ENCODE data around the gene MTHFR. TPM values are rescaled to one million over a fixed set of nuclear protein-coding genes. Genes with fewer than 3 reads are reported as not detected.

The MTHFR gene
- polyA plus RNA-seq, 1 of the 3 experiments (the other 2 are of a cell fraction) = 5.3 TPM

GRCh38 chr1:11746795-11747487 lies 58.8 kb downstream of the MTHFR start:
- no peaks in the 10 kb centered on the region for H3K9me2 ChIP-seq
- CTCF ChIA-PET = no interaction called here
- no peak overlapping the region for H3K4me3 ChIP-seq (ENCODE audit: low read depth in 2 of 2, low read length in 1 of 2)
- no peak for DNase-seq
- no peak overlapping the region for H2AFZ ChIP-seq (ENCODE audit: low read depth)
- H3K9ac ChIP-seq = no peak overlapping the region
- H3K27me3 ChIP-seq (ENCODE audit: insufficient read depth) = no peaks in the 10 kb centered on the region
- H3F3A ChIP-seq (replicated peaks; ENCODE audit: insufficient read depth) = no peaks in the 10 kb centered on the region
- H3K27ac ChIP-seq (ENCODE audit: low read depth in 2 of 2, low read length in 1 of 2) = no peak overlapping the region
- no peak overlapping the region for H3K4me2 ChIP-seq
- TF ChIP-seq FOSL2 (IDR thresholded peaks at IDR 0.05; ENCODE audit: borderline replicate concordance, low read depth) (no peak), EP300 (IDR thresholded peaks at IDR 0.05; ENCODE audit: borderline replicate concordance in 1 of 2, low read depth in 1 of 2, low read length in 1 of 2) (no peak)
- no peaks in the 10 kb centered on the region for H4K20me1 ChIP-seq (ENCODE audit: insufficient read depth)
- H3K36me3 ChIP-seq (replicated peaks in 1 of 2; ENCODE audit: control insufficient read depth in 1 of 2, insufficient read depth in 2 of 2, low read length in 1 of 2) = peaks cover 4 to 10% of the 10 kb centered on the region in 2 experiments
- H3K9me3 ChIP-seq = no peaks in the 10 kb centered on the region
- H3K79me2 ChIP-seq (ENCODE audit: insufficient read depth) = peaks cover 4% of the 10 kb centered on the region; the same call in 1 of the 2 replicates
- 90% methylated on average over 18 of the region's 20 CpGs for WGBS (ENCODE audit: low lambda C conversion rate)
- no peaks in the 10 kb centered on the region for H3K4me1 ChIP-seq (ENCODE audit: control insufficient read depth in 1 of 2, insufficient read depth in 2 of 2, low read depth in 1 of 2, low read length in 1 of 2)
- POLR2A ChIA-PET = no interaction called here

- ChIA-PET CTCF (no interaction called here), POLR2A (no interaction called here)
- WGBS (ENCODE audit: low lambda C conversion rate) = 81% methylated on average over 6 of the region's 6 CpGs
- no peak overlapping the region for H3K4me3 ChIP-seq (ENCODE audit: low read depth in 2 of 2, low read length in 1 of 2)
- H3K9me2 ChIP-seq = no peaks in the 10 kb centered on the region
- no peak overlapping the region for H2AFZ ChIP-seq (ENCODE audit: low read depth)
- H4K20me1 ChIP-seq (ENCODE audit: insufficient read depth) = no peaks in the 10 kb centered on the region
- H3K36me3 ChIP-seq (replicated peaks in 1 of 2; ENCODE audit: control insufficient read depth in 1 of 2, insufficient read depth in 2 of 2, low read length in 1 of 2) = peaks cover 4 to 10% of the 10 kb centered on the region in 2 experiments
- H3F3A ChIP-seq (replicated peaks; ENCODE audit: insufficient read depth) = no peaks in the 10 kb centered on the region
- no peak overlapping the region for H3K4me2 ChIP-seq
- H3K9me3 ChIP-seq = no peaks in the 10 kb centered on the region
- TF ChIP-seq RAD21 (IDR thresholded peaks at IDR 0.05; ENCODE audit: low read length) (no peak), MXI1 (IDR thresholded peaks at IDR 0.05; ENCODE audit: low read depth, low read length) (no peak), ELF1 (IDR thresholded peaks at IDR 0.05) (no peak), SIN3A (IDR thresholded peaks at IDR 0.05; ENCODE audit: borderline replicate concordance, low read depth, low read length) (no peak), FOSL2 (IDR thresholded peaks at IDR 0.05; ENCODE audit: borderline replicate concordance, low read depth) (peak; percentile 21; the same call in 1 of the 2 replicates)
- no peak for DNase-seq
- H3K4me1 ChIP-seq (ENCODE audit: control insufficient read depth in 1 of 2, insufficient read depth in 2 of 2, low read depth in 1 of 2, low read length in 1 of 2) = peaks cover 0 to 2% of the 10 kb centered on the region in 2 experiments; a peak in 1 of 4 replicates
- H3K27me3 ChIP-seq (ENCODE audit: insufficient read depth) = no peaks in the 10 kb centered on the region
- H3K79me2 ChIP-seq (ENCODE audit: insufficient read depth) = peaks cover 4% of the 10 kb centered on the region; the same call in 1 of the 2 replicates
- H3K9ac ChIP-seq = no peak overlapping the region
- no peak overlapping the region for H3K27ac ChIP-seq (ENCODE audit: low read depth in 2 of 2, low read length in 1 of 2)
Observed at GRCh38 chr1:11746092-11746491, 59.7 kb downstream of the MTHFR start.

- Histone ChIP-seq H3K9me3 (no peaks in the 10 kb centered on the region), H3K27me3 (ENCODE audit: insufficient read depth) (no peaks in the 10 kb centered on the region), H3K27ac (ENCODE audit: low read depth in 2 of 2, low read length in 1 of 2) (no peak overlapping the region), H3F3A (replicated peaks; ENCODE audit: insufficient read depth) (no peaks in the 10 kb centered on the region), H4K20me1 (ENCODE audit: insufficient read depth) (no peaks in the 10 kb centered on the region), H3K9ac (no peak overlapping the region), H3K36me3 (replicated peaks in 1 of 2; ENCODE audit: control insufficient read depth in 1 of 2, insufficient read depth in 2 of 2, low read length in 1 of 2) (peaks cover 4 to 5% of the 10 kb centered on the region in 2 experiments), H3K4me1 (ENCODE audit: control insufficient read depth in 1 of 2, insufficient read depth in 2 of 2, low read depth in 1 of 2, low read length in 1 of 2) (peaks cover 0 to 7% of the 10 kb centered on the region in 2 experiments; a peak in 1 of 4 replicates), H2AFZ (ENCODE audit: low read depth) (no peak overlapping the region), H3K9me2 (no peaks in the 10 kb centered on the region), H3K79me2 (ENCODE audit: insufficient read depth) (peaks cover 4% of the 10 kb centered on the region; the same call in 1 of the 2 replicates), H3K4me3 (ENCODE audit: low read depth in 2 of 2, low read length in 1 of 2) (no peak overlapping the region), H3K4me2 (no peak overlapping the region)
- 86% methylated on average over 9 of the region's 9 CpGs for WGBS (ENCODE audit: low lambda C conversion rate)
- ChIA-PET POLR2A (no interaction called here), CTCF (interaction anchor here (0.9 kb wide), 1 partner anchor 25 kb away, joined by 3 read pairs; no protein-coding TSS in a partner anchor)
- DNase-seq = no peak
- TF ChIP-seq USF1 (IDR thresholded peaks at IDR 0.05; ENCODE audit: borderline replicate concordance, low read depth) = no peak
- TF ChIP-seq YY1 (IDR thresholded peaks at IDR 0.05; ENCODE audit: low read depth) = no peak
- TF ChIP-seq GATA2 (CRISPR knock-in tag; IDR thresholded peaks at IDR 0.05) = no peak
- TF ChIP-seq USF2 (IDR thresholded peaks at IDR 0.05; ENCODE audit: borderline replicate concordance, low read depth, low read length) = no peak
- TF ChIP-seq FOSL2 (IDR thresholded peaks at IDR 0.05; ENCODE audit: borderline replicate concordance, low read depth) = no peak
- TF ChIP-seq NRF1 (IDR thresholded peaks at IDR 0.05; ENCODE audit: low read depth, low read length) = no peak
- TF ChIP-seq MAX (IDR thresholded peaks at IDR 0.05; ENCODE audit: low read depth) = no peak
- no peak for TF ChIP-seq ZBTB33 (IDR thresholded peaks at IDR 0.05; ENCODE audit: borderline replicate concordance, low read depth)
- no peak for TF ChIP-seq JUND (IDR thresholded peaks at IDR 0.05)
- TF ChIP-seq TAF1 (IDR thresholded peaks at IDR 0.05; ENCODE audit: borderline replicate concordance, low read depth, low read length) = no peak
Observed at GRCh38 chr1:11744287-11744686, 61.5 kb downstream of the MTHFR start.

Data from SK-N-SH (cell line).